T-helper 2 cell treated with Interferon-gamma antibody and Interleukin-4, amounts not matched to agents 100 ng/mL and 5 ng/mL, for 36 hours (primary cell): ENCODE measurements around the gene LPAR5. TPM values are rescaled to one million over a fixed set of nuclear protein-coding genes. Genes with fewer than 3 reads are reported as not detected.

Experiments
- intact Hi-C: fragments of 100-400 bp; cut with micrococcal nuclease; formaldehyde crosslinking; loops from one replicate; pipeline ENCODE4 v1.15.1; 2023
- total RNA-seq: library from RNA; stranded (reverse); gene quantifications from 2 replicates; pipeline ENCODE4 v1.2.3, GENCODE V29; 2022

Gene LPAR5
- total RNA-seq, 1 donor from 2014 or later: 6.7 TPM

DNA sequence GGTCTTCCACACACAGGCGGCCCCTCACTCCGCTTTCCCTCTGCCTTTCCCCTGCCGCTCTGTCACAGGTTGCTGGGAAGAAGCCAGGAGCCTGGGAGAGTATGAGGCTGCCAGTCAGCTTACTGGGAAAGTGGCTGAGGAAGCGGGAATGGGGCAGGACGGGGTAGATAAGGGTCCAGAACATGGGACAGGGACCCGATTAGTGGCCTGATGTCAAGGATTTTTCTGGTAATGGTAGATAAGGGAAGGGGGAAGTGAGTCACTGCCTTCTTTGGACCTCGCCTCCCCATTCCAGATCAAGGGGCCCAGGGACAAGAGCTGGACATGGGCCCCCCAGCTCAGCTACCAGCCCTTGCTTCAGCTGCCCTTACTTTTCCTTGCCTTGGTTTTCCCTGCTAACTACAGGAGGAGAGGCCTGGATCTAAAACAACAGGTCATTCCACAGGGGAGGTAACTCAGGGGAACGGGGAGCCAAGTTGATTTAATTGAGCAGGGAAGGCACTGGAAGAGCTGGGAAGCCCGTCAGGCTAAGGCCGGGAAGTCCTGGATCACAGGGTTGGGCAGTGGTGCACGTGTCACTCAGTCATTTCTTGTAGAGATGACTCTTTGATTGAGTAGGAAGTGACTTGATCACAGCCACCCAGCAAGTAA lies 3.5 kb upstream of the LPAR5 start:
- intact Hi-C loops: no loop called here

DNA sequence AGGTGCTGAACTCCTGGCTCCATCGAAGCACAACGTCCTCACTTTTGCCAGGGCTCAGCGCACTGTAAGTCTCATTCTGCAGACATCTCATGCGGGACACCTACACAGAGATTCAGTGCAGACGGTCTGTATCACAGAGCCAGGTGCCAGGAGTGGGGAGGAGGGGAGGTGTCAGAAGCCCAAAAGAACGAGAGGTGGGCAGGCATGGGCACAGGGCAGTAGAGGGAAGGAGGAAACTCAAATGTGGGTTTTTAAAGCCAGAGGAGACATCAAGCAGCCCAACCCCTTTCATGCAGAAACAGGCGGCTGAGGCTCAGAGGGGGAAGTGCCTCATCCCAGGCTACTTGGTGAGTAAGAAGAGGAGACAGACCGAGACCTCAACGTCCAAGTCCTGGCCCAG lies 2.5 kb upstream of the LPAR5 start:
- intact Hi-C loops: no loop called here

DNA sequence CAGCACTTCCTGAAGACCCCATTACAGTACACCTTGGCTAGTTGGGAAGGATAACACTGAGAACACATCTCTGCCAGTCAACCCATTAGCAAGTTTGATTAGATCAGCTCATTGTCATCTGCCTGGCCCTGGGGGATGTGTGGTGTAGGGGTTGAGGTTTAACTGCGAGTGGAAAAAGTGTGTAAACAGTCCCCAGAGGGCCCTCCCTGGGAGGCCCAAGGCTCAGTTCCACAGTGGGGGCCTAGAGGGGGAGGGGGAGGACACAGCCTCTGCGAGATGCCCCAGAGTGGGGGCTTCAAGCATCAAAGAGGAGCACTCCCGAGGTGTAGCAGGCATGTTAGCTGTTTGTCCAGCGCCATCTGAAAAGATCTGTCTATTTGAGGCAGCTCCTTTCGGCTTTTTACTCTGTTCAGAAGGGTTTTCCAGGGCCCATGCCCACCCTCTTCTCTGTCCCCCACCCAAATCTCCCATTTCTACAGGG lies 344 bp downstream of the LPAR5 start:
- intact Hi-C loops: no loop called here

DNA sequence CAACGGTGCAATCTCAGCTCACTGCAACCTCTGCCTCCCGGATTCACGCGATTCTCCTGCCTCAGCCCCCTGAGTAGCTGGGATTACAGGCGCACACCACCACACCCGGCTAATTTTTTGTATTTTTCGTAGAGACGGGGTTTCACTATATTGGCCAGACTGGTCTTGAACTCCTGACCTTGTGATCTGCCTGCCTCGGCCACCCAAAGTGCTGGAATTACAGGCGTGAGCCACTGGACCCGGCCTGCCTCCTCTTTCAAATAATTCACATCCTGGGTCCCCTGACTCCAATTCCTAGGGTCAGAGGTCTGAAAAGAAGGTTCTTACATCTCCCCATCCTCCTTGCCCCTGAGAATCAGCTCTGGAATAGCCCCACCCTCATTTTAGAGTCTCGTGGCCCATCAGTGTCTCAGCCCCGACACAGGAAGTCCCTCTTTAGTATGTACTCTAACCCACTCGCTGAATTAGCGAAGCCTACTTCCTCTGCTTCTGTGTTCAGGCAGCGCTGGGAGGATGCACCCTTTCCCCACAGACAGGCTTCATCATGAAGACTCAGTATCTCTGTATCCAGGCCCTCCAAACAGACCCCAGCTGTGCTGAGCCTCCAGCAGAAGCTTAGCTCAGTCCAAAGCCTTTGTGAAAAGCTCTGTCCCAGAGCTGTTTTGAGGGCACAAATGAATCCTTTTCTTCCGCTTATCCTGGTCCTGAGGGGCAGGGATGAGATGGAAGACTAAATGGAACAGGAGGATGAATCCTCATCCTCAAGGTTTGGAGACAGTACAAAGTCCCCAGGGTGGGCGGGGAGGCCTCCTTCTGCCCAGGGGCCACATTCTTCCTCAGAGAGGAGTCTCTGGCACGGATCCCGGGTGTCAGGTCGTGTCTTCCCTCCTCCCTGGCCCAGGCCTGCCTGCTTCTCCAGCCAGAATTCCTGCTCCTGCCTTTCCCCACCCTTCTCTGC lies 3.5 kb downstream of the LPAR5 start:
- intact Hi-C loops: loop anchor here (2.0 kb wide), 1 partner anchor 30 kb away; the partner anchor contains the start of gene ING4

DNA sequence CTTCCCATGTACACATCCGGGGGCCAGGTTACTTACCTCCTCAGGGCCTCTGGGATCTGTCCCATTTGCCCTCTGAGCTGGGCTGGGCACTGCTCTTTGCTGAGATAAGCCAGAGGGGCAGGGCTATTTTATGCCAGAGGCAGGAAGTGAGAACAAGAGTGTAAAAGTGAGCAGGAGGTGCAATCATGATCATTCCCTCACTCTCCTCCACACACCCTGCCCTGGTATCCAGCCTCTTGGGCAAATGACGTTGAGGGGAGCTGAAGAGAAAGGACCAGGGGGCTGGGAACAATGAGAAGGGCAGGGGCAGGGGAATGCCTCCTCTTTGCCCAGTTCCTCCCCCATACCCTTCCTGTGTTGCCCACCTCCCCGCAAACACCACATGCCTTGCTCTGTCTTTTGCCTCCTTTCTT lies 4.2 kb downstream of the LPAR5 start:
- intact Hi-C loops: no loop called here

DNA sequence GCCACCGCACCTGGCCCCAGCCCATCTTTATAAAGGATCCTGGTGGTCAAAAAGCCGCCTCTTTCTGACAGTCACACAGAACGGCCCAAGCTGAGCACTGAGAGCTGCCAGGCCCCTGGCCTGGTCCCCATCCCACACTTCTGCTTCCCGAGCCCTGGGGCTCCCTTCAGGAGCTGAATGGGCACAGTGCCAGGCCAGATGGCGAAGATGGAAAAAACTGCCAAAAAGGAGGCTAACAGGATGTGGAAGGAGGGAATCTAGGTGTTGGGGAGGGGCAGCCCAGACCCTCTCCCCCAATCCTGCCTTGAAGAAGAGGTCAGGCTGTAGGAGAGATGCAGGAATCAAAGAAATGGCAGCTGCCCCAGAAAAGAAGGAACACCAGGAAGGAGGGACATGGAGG lies 5.0 kb downstream of the LPAR5 start:
- intact Hi-C loops: no loop called here

DNA sequence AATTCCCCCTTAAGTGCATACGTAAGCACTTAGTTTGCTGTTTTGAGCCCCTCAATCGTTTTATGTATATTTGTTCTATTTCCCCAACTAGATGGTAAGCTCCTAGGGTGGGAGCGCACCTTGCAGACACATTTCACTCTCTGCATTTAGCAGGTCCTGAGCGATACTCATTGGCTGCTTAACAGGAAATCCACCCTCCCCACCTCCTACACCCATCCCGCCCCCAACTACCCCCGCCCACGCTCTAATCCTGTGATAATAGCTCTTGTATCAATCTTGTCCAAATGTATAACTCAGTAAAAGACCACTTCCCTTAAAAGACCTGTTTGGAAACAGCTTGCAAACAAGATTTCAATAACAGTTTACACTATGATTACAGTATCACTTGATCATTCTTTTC lies 8.1 kb downstream of the LPAR5 start:
- intact Hi-C loops: no loop called here

DNA sequence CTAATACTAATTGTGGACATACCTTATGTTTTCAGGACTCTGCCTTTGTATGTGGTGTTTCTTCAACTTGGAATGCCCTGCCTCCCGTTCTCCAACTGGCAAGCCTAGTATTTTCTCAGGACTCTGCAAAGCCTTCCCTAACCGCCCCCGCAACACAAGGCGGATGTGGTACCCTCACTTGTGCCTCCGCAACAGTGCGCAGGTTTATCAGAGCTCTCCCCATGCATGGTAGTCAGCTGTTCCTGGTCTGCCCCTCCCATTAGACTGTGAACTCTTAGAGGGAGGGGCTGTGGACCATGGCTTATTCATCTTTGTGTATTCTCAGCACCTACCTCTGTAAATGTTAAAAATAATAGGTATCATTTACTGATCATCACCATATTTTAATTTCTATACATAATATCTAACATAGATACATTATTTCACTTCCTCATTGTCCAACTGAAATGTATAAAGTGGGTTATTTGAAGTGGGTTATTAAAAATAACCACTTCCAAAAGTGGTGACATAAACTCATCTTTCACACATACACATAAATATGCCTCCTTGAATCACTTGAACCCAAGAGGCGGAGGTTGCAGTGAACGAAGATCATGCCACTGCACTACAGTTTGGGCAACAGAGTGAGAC lies 9.0 kb downstream of the LPAR5 start:
- intact Hi-C loops: no loop called here

DNA sequence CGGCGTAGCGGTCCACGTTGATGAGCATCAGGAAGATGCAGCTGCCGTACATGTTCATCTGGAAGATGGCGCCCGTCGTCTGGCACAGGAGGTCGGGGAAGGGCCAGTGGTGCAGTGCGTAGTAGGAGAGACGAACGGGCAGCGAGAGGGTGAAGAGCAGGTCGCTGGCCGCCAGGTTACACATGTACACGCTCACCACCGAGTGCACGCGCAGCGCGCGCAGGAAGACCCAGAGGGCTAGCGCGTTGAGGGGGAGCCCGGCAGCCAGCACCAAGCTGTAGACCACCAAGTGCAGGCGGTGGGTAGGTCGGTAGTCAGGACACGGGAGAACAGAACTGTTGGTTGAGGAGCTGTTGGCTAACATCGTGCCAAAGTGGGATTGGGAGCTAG lies 14.9 kb downstream of the LPAR5 start:
- intact Hi-C loops: no loop called here

DNA sequence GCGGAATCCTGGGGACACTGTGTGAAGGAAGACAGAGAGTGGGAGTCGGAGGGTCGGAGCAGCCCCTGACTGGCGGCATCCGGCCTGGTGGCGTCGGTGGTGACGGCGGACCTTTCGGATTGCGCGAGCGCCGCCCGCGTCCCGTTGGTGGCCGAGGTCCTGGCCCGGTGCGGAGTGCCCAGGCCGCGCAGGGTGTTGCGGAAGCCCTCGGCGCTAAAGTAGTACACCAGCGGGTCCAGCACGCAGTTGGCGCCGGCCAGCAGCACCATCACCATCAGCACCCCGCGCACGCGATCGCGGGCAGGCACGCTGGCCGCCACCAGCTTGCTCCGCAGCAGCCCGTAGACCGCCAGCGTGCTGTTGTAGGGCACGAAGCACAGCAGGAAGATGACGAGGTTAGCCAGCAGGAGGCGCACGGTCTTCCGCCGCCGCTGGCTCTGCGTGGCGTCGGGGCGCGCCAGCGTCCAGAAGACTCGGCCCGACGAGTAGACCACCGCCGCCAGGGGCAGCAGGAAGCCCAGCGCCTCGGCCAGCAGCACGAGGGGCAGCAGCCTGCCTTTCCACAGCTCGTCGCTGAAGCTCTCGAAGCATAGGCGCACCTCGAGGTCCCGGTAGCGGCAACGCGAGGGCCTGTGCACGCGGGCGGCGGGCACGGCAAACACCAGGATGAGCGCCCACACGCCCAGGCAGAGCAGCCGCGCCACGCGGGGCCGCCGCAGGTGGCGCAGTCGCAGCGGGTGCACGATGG lies 15.4 kb downstream of the LPAR5 start:
- intact Hi-C loops: no loop called here

DNA sequence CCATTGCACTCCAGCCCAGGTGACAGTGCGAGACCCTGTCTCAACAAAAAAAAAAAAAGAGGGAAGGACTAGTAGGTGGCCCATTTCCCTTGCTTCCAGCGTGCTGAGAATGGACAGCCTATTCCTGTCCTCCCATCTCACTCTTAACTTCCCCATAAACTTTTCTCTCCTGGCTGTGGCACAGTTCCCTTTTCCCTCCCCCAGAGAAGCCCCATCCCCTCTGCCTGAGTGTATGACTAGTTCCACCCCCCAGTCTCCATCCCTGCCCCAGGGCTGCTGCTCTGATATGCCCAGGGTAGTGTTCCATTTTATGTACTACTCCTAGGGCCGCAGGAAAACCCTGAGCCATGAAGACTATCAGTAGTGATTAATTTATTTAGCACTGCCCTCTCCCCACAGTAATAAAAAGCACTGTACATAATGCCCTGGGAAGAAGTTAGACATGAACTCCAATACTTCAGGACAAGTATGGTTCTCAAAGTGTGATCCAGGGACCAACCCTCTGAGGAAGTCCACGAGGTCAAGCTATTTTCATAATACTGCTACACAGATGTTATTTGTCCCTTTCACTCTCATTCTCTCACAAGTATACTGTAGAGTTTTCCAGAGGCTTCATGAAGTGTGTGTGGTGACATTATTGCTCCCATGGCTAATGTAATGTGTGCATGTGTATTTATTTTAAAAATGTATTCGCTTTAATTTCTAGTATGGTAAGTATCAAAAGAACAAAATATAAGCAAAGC lies 17.1 kb downstream of the LPAR5 start:
- intact Hi-C loops: no loop called here

DNA sequence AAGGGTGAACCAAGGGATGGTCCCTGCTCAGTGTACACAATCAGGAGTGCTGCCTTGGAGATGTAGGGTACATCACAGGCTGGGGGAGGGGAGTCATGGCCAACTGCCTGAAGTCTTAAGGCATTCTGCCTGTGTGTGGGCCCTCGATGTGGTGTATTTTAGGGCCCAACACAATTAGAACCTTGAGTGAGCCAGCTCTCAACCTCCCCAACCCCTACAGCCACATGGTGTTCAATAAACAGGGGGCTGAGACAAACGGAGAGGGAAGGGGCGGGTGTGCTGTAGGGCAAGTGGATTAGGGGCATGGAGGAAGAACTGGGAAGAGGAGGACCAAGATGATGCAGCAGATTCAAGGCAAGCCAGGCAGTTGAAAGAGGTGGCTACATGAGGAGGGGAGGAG lies 20.0 kb downstream of the LPAR5 start:
- intact Hi-C loops: loop anchor here (2.0 kb wide), 1 partner anchor 47 kb away; the partner anchor contains the start of gene ING4

DNA sequence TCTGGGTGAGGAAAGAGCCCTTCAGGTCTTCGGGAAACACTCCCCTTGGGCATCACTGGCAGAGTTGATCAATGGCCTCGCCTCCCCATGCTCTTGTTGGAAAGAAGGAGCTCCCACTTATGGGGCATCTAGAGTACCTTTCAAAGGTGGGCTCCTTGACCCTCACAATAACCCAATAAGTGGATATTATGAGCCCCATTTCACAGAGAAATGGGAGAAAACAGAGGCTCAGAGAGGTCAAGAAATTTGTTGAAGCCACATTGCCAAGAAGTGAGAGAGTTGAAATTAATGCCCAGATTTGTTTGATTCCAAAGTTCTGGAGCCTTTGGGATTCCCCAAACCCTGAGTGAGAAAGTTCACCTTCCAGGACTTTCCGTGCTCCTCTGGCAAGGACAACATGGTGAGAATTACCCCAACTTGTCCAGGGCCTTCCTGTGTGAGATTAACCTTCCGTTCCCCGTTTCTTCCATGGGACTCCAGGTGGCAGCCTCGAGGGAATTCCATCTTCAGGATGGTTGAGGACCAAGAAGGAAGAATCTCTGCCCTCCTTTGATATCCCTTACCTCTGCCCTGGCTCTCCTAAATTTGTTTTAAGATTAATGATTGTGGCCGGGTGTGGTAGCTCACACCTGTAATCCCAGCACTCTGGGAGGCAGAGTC lies 21.1 kb downstream of the LPAR5 start:
- intact Hi-C loops: no loop called here

DNA sequence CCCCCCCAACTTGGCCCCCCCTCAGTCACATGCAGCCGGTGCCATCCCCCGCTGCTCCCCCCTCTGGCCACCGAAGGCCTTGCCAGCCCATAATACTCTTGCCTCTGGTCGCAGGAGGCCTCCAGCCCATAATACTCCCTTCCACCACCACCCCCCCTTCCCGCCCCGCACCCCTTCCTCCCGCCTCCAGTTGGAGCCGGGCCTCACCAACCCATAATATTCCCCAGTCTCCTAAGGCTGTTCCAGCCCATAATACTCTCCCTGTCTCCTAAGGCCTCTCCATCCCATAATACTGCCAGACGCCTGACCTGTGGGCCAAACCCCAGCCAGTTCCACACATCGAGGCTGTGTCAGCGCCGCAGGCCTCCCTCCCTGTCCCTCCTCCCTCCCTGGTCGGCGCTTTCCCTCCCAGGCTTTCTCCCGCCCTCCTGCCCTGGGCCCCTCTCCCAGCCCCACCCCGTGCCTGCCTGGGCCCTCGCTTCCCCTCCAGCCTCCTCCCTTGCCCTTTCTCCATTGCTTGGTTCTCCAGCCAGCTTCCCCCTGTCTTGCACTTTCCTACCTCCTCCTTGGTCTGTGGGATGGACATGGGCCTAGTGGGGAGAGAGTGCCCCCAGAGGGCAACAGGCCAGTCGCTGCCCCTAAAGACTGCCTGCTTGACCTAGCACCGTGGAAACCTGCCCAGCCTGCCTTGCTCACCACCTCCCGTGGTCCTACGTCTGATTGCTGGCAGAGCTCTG lies 21.8 kb downstream of the LPAR5 start:
- intact Hi-C loops: no loop called here

DNA sequence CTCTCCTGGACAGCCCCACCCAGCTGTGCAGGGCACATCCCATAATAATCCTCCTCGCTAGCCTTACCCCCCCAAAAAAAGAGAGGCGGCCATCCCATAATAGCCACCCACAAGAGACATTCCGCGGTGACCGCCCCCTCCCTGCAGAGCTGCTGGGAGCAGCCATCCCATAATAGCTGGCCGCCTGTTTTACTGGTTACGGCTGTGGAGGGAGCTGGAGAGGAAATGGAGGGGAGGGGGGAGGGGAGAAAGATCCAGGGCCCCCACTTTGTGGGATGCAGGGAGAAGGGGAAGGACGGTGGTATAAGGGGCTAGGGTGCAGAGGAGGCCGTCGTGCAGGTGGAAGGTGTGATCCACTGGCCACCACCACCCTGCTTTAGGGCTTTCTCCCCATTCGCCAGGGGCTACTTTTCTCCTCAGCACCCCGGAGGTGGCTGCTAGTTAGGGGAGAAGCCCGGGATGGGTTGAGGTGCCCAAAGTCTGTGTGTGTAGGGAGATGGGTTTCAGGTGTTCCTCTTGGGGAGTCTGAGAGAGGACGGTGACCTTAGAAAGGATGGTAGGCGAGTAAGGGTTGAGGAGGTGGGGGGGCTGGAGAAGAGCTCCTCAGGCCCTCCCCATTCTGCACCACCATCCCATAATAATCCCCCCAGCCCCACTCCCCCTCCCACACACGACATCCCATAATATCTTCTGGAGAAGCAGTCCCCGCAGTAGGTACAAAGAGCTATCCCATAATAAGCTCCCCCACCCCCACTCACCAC lies 22.6 kb downstream of the LPAR5 start:
- intact Hi-C loops: no loop called here

DNA sequence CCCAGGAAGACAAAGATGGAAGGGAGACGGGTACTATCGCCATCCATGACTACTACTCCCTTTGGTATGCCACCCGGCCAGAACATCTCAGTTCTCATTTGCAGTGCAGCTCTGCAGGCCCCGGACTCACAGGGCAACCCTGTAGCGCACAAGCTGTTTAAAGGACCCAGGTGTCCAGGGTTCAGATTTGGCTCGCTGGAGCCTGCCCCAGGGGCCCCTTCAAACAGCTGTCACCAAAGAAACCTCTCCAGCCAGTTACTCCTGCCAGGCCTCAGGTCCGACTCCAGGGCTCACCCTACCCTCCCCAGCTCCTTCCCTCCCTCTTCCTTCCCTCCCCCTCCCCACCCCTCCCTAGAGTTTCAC lies 23.1 kb downstream of the LPAR5 start:
- intact Hi-C loops: no loop called here

DNA sequence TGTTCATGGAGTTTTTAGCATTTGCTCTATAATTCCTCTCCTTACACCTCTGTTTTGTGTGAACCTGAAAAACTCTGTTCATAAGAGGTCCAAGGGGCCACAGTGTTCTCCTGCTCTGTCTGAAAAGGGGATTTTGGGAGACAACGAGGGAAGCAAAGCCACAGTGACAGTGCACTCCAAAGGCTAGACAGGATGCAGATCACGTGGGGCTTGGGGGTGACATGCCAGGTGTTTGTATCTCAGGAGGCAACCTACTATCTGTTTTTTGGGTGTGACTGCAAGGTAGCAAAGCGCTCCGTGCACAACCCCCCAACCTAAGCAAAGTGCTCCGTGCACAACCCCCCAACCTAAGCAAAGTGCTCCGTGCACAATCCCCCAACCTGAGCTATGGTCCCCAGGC lies 23.5 kb downstream of the LPAR5 start:
- intact Hi-C loops: no loop called here

DNA sequence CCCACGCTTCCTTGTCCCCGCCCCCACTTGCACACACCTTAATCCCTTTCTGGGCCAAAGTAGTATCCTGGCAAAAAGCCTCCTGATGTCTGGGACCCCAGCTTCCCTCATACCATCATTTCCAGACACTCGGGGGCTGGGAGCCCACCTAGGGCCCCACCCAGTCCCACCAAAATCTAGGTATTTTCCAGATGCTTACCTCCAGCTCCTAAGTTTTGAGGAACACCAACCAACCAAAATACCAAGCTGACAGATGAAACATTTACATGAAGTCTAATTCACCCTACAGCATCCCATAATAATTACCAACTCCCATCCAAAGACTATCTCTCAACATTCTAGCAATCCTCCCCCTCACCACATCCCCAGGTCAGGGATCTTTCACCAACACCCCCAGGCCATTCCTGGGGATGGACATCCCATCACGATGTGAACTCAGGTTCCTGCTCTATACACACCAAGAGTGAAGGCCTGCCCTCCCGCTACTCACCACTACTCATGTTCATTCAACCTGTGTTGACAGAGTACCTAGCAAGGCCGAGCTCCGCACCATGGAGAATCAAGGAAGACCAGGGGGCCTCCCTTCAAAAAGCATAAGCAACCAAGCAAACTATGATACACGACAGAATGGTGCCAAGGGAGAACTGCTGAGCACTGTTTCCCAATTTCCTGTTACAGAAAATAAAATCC lies 27.0 kb downstream of the LPAR5 start:
- intact Hi-C loops: loop anchor here (1.0 to 5.0 kb wide), 4 partner anchors 81 to 219 kb away; partner anchors contain the start of genes MLF2, P3H3 and ZNF384
